C4-2B (cell line): ENCODE results near the gene LRMDA.

ENCODE experiments used
- CTCF ChIP-seq: fragments of 450-650 bp; conservative IDR thresholded peaks from 2 replicates; pipeline ENCODE4 v1.5.1; 2017; ENCODE audit warnings: mild to moderate bottlenecking
- ZFX ChIP-seq: fragments of 450-650 bp; IDR thresholded peaks from 2 replicates; pipeline ENCODE4 v1.6.1; 2017

GRCh38 chr10:76044751-76045150, 613.3 kb downstream of the LRMDA start:
- TF ChIP-seq CTCF (no peak), ZFX (no peak)
